ENCODE measurements around the gene RPS4Y1.

DNA sequence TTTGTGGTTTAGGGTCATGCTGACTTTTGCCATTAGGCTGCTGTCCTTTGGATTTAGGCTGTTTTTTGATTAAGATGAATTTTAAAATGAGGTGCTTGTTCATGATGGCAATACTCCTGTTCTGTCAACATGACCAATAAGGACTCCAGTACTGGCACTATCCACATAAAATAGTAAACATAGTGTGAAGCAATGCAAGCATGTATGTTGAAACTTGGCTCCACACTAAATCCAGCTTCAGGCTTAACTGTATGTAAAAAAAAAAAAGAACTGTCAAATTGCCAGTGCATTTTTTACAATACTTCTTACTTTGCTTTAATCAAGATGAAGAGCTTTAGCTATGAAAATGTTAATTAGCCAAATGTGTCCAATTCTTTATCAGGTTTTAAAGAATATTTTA is 6.2 kb upstream of the RPS4Y1 start:
- TF ChIP-seq EP300 (IDR thresholded peaks at IDR 0.05), result no peak
- TF ChIP-seq, protein P1, sequence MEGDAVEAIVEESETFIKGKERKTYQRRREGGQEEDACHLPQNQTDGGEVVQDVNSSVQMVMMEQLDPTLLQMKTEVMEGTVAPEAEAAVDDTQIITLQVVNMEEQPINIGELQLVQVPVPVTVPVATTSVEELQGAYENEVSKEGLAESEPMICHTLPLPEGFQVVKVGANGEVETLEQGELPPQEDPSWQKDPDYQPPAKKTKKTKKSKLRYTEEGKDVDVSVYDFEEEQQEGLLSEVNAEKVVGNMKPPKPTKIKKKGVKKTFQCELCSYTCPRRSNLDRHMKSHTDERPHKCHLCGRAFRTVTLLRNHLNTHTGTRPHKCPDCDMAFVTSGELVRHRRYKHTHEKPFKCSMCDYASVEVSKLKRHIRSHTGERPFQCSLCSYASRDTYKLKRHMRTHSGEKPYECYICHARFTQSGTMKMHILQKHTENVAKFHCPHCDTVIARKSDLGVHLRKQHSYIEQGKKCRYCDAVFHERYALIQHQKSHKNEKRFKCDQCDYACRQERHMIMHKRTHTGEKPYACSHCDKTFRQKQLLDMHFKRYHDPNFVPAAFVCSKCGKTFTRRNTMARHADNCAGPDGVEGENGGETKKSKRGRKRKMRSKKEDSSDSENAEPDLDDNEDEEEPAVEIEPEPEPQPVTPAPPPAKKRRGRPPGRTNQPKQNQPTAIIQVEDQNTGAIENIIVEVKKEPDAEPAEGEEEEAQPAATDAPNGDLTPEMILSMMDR (IDR thresholded peaks at IDR 0.05), result no peak
